HFF-Myc (cell line): ENCODE results near the gene NCR1.
"Not testable (repeated sequence)": the region's sequence is repeated elsewhere in the genome, so short reads cannot be mapped to it uniquely, and the experiment has no call there.

ENCODE experiments used
- DNase-seq: peaks from one replicate; pipeline ENCODE4 v3.0.0-alpha.2; 2011; ENCODE audit warnings: low read depth; ENCODE audit errors: extremely low read depth
- H3K4me3 ChIP-seq: replicated peaks from 2 replicates; pipeline ENCODE4 v1.5.1; 2011; ENCODE audit warnings: low read depth, mild to moderate bottlenecking, control low read depth, low read length
- TF ChIP-seq, protein P1 (sequence below): IDR thresholded peaks from 2 replicates; pipeline ENCODE4 v1.5.1; 2012; ENCODE audit warnings: mild to moderate bottlenecking, low read depth, low read length, control low read depth; ENCODE audit errors: missing control alignments

The NCR1 gene

DNA sequence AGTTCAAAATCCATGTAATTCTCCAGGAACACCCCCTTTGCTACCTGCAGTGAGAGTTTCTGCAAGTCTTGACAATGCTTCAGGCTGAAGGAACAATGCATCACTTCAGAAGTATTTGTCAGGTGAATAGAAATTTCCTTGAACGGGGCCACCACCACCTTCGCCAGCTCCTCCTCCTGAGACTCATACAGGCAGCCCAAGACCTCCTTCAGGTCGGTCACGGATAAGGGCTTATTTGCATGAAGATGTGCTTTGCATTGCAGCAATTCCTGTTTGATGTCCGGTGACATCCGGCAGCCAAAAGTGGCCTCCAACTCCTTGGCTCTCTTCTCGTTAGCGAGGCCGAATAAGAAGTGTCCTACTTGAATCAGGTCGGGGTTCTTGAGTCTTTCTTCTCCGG lies 33.0 kb downstream of the NCR1 start:
- DNase-seq = no peak
- H3K4me3 ChIP-seq = no peak overlapping the region
- TF ChIP-seq, protein P1, sequence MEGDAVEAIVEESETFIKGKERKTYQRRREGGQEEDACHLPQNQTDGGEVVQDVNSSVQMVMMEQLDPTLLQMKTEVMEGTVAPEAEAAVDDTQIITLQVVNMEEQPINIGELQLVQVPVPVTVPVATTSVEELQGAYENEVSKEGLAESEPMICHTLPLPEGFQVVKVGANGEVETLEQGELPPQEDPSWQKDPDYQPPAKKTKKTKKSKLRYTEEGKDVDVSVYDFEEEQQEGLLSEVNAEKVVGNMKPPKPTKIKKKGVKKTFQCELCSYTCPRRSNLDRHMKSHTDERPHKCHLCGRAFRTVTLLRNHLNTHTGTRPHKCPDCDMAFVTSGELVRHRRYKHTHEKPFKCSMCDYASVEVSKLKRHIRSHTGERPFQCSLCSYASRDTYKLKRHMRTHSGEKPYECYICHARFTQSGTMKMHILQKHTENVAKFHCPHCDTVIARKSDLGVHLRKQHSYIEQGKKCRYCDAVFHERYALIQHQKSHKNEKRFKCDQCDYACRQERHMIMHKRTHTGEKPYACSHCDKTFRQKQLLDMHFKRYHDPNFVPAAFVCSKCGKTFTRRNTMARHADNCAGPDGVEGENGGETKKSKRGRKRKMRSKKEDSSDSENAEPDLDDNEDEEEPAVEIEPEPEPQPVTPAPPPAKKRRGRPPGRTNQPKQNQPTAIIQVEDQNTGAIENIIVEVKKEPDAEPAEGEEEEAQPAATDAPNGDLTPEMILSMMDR = no peak

DNA sequence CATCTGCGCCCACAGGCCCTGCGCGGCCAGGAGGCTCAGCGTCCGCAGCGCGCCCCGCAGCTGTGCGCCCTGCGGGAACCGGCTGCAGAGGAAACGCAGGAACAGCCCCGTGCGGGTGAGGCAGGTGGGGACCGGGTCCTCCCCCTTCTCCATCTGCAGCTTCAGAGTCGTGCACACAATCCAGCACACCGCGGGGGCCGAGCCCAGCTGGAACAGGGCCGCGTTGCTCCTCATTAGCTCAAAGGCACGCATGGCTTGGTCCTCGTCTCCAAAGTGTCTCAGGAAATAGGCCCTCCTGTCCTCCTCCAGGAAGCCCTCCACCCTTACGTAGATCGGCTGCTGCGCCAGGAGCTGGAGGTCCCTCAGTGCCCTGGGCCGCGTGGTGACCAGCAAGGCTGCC lies 33.6 kb downstream of the NCR1 start:
- not testable (repeated sequence) for DNase-seq, H3K4me3 ChIP-seq

DNA sequence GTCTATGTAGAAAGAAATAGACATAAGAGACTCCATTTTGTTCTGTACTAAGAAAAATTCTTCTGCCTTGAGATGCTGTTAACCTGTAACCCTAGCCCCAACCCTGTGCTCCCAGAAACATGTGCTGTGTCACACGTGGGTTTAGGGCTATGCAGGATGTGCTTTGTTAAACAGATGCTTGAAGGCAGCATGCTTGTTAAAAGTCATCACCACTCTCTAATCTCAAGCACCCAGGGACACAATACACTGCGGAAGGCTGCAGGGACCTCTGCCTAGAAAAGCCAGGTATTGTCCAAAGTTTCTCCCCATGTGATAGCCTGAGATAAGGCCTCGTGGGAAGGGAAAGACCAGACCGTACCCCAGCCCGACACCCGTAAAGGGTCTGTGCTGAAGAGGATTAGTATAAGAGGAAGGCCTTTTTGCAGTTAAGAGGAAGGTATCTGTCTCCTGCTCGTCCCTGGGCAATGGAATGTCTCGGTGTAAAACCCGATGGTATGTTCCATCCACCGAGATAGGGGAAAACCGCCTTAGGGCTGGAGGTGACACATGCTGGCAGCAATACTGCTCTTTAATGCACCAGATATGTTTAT lies 37.9 kb downstream of the NCR1 start:
- not testable (repeated sequence) for H3K4me3 ChIP-seq, DNase-seq

DNA sequence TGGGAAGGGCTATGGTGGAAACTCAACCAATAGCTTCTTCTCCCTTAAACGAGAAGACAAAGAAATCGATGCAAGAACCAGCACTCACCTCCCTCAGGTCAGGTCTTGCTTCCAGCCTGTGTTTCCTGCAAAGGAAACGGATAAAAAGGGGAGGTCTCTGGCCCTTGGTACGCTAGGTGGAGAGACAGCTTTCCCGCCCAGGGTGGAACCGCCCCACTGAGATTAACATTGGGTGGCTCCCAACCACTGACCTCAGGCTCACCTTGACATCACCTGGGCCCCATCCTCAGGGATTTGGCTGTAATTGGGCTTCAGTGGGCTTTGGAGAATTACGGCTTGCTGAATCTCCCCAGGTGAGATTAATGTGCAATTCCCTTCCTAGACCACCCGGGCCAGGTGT lies 41.4 kb downstream of the NCR1 start, which contains the start of gene NLRP7:
Gene NLRP7, minus strand, starts transcription at position 150 of the 400 bp plus-strand sequence.
- no peak within 1 kb of the TSS for H3K4me3 ChIP-seq
- DNase-seq = no peak
- TF ChIP-seq, protein P1 = no peak

DNA sequence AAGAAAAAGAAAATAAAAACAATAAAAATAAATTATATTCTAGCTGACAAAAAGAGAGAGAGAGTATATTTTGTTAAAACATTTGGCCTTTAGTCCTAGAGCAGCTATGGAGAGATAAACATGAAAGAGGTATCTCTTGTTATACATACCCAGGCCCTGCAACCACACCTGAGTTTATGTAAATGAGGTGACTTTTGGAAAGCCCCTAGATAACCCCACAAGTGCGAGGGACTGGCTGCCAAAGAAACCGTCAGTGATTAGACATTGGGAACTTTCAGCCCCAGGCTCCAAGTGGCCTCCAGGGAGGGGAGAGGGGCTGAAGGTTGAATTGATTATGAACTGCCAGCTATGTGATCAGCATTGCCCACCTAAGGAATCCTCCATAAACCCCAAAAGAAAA lies 43.5 kb downstream of the NCR1 start:
- no peak overlapping the region for H3K4me3 ChIP-seq
- TF ChIP-seq, protein P1 = no peak
- no peak for DNase-seq

DNA sequence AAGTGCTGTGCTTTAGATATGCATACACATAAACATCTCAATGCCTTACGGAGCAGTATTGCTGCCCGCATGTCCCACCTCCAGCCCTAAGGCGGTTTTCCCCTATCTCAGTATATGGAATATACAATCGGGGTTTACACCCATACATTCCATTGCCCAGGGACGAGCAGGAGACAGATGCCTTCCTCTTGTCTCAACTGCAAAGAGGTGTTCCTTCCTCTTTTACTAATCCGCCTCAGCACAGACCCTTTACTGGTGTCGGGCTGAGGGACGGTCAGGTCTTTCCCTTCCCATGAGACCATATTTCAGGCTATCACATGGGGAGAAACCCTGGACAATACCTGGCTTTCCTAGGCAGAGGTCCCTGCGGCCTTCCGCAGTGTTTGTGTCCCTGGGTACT lies 44.6 kb downstream of the NCR1 start:
- not testable (repeated sequence) for DNase-seq, H3K4me3 ChIP-seq

DNA sequence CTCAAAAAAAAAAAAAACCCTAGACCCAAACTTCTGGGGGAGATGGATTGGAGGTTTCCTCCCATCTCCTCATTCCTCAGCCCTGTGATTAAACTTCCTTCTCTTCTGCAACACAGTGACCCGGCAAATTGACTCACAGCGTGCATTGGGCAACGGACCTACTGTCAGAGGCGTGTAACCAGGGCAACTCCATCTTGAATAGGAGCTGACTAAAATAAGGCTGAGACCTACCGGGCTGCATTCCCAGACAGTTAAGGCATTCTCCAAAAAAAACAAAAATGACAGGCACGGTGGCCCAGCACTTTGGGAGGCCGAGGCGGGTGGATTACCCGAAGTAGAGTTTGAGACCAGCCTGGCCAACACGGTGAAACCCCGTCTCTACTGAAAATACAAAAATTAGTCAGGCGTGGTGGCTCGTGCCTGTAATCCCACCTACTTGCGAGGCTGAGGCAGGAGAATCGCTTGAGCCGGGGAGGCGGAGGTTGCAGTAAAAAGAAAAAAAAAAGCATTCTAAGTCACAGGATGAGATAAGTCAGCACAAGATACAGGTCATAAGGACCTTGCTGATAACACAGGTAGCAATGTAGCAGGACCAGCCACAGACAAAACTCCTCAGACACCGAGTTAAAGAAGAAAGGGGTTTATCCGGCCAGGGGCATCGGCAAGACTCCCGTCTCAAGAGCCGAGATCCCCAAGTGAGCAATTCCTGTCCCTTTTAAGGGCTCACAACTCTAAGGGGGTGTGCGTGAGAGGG lies 46.8 kb downstream of the NCR1 start:
- TF ChIP-seq, protein P1 = no peak
- no peak for DNase-seq
- no peak overlapping the region for H3K4me3 ChIP-seq

DNA sequence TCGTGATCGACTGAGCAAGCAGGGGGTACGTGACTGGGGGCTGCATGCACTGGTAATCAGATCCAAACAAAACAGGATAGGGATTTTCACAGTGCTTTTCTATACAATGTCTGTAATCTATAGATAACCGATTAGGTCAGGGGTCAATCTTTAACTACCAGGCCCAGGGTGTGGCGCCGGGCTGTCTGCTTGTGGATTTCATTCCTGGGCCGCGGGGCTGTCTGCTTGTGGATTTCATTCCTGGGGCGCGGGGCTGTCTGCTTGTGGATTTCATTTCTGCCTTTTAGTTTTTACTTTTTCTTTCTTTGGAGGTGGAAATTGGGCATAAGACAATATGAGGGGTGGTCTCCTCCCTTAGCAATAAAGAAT lies 47.4 kb downstream of the NCR1 start:
- DNase-seq, H3K4me3 ChIP-seq: not testable (repeated sequence)

DNA sequence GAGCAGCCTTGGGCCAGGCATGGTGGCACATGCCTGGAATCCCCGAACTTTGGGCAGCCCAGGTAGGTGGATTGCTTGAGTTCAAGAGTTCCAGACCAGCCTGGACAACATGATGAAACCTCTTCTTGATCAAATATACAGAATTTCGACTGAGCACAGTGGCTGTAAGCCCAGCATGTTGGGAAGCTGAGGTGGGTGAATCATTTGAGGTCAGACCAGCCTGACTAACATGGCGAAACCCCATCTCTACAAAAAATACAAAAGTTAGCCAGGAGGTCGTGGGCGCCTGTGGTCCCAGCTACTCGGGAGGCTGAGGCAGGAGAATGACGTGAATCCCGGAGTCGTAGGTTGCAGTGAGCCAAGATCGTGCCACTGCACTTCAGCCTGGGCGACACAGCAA lies 49.4 kb downstream of the NCR1 start:
- H3K4me3 ChIP-seq = no peak overlapping the region
- DNase-seq = no peak
- TF ChIP-seq, protein P1 = no peak
